GM19099 (cell line): ENCODE results near the gene RPL7L1.

Source experiments
- POLR2A ChIP-seq: IDR thresholded peaks from 3 replicates; pipeline ENCODE4 v1.6.1; 2011; ENCODE audit warnings: low read depth; ENCODE audit not compliant: insufficient read length; ENCODE audit errors: extremely low read depth

RPL7L1 gene

DNA sequence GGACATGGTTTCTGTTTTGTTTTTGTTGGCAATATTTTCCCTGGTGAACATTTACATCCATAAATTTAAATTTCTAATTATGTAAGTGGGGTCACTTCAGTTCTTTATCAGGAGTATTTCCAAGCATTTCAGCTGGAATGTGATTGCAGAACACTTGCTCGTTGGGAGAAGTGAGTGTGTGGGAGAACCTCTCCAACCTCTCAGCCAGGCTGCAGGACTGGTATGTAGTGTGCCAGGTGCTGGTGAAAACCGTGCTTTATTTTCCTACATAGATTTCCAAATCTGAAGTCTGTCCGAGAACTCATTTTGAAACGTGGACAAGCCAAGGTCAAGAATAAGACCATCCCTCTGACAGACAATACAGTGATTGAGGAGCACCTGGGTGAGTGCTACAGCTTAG is 6.3 kb downstream of the RPL7L1 start:
- TF ChIP-seq POLR2A: no peak

DNA sequence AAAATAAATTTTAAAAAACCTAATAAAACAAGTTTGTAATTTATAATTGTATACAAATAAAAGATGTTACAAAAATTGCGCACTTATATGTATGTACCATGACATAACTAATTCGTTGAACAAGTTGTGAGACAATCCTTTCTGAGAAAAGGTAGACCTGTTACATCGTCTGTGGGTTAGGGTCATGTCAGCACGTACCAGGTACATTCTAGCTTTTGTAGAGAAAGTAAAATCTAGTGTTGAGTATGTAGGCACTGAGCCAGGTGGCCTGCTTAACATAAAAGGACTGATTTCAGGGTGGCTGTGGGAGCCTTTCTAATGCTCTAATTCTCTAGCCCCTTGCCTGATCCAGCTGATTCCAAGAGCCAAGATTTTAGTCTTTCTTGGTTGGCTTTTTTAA is 10.4 kb downstream of the RPL7L1 start:
- no peak for TF ChIP-seq POLR2A

DNA sequence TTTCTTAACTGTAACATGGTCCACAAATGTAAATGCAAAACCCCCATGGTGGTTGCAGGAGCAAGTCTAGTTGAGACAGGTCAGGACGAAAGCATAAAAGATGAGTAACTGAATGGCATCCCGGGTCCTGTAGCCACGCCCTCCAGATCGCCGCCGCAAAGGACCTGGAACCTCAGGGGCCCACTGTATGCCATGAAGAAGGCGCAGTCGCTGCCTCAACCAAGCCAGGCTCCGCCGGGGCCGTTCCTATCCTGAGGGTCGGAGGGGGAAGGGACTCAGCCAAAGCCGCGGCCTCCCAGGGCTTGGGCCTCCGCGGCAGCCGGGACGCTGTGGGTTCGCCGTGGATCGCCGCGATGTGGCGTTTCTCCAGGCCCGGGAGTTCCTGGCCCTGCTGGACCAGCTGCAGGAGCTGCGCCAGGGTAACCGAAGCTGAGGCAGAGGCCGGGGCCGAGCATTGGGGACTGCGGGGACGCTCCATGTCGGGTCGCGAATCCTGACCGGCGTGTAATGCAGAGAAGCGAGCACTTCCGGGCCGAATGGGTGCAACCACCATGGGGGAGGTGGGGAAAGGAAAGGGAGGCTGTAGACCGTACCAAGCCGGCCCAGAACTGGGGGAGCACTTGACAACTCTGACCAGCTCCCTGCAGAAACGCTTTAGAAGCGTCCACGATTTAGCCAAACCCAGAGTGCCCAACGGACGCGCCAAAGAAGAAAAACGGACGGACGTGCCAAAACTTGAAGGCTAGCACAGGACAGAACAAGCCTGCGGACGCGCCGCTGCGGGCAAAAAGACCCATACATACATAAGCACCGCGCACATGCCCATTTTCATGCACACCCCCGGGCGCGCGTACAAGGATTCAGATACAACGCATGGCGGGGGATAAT is 11.1 kb downstream of the RPL7L1 start:
- TF ChIP-seq POLR2A: peak; percentile 97

DNA sequence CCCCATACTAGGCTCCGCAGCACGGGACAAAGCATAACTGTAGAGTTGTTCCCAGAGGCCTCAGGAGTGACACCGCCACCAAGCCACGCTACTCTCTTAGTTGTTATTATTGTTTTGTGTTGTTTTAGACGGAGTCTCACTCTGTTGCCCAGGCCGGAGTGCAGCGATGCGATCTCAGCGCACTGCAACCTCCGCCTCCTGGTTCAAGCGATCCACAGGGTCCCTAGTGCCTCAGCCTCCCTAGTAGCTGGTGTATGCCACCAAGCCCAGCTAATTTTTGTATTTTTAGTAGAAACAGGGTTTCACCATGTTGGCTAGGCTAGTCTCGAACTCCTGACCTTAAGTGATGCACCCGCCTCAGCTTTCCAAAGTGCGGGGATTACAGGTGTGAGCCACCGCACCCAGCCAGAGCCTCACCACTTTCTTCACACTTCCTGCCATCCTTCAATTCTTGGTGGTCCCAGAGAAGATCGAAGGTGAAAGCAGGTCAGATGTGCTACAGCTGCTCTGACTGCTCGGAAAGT is 11.8 kb downstream of the RPL7L1 start:
- no peak for TF ChIP-seq POLR2A

DNA sequence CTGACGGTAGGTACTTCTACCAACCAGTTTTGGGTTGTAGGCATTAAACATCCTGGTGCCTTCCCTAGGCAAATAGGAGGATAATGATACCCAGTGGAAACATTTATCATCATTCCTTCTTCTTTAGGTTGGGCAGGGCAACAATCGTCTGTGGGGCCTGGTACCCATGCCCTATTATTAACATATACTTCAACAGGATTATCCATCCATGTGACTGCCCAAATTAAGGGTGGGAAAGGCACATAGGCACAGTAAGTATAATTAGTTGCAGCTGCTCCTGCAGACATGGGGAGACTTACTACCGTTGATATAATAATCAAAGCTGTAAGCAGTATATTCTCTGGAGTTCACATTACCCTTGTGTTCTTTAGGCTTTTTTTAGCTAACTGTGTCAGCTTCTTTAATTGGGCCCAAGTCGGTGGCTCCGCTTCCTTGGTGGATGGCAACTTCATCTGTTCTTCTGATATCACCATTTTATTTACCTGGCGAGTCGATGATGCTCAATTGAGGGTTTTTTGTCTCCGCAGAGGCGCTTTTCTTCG is 16.8 kb downstream of the RPL7L1 start:
- TF ChIP-seq POLR2A: no peak

DNA sequence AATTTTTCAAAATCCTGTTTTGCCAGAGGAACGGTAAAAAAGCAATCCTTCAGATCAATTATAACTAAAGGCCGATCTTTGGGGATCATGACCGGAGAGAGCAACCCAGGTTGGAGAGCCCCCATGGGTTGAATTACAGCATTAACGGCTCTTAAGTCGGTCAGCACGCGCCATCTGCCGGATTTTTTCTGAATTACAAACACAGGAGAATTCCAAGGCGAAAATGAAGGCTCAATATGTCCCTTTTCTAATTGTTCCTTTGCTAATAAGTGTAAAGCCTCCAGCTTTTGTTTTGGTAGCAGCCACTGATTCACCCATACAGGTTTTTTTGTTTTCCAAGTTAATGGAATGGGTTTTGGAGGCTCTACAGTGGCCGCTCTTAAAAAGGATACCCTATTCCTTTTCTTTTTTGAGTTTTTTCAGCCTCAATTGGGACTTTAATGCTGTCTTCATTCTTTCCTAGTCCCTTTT is 19.5 kb downstream of the RPL7L1 start:
- TF ChIP-seq POLR2A: no peak

DNA sequence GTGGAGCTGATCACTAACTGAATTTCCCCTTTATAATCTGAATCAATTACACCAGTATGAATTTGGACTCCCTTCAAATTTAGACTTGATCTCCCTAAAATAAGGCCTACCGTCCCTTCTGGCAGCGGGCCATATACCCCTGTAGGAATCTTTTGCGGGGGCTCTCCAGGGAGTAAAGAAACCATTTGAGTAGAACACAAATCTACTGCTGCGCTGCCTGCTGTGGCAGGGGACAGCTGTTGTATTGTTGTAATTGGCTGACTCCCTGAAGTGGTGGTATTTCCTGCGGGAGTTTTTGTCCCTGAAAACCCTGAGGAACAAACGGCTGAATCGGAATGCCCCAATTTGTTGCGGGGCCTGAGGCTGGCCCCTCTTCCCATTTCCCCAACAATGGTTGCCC is 20.5 kb downstream of the RPL7L1 start:
- no peak for TF ChIP-seq POLR2A

DNA sequence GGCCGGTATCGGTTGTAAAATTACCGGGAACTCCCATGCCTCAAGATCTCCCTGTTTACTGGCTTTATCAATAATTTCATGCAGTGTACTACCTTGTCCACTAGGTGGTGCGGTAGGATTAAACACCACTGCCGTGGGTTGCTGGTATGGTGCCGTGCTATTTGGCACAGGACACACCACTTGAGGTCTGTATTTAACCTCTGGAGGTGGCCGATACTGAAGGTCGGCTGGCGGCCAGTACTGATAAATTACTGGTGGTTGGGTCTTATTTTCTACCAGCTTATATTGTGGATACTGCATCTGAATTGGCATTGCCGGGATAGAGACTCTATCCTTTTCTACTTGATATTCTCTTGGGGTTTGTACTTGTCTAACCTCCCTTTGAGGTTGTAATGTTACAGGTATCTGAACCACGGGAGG is 22.1 kb downstream of the RPL7L1 start:
- no peak for TF ChIP-seq POLR2A

DNA sequence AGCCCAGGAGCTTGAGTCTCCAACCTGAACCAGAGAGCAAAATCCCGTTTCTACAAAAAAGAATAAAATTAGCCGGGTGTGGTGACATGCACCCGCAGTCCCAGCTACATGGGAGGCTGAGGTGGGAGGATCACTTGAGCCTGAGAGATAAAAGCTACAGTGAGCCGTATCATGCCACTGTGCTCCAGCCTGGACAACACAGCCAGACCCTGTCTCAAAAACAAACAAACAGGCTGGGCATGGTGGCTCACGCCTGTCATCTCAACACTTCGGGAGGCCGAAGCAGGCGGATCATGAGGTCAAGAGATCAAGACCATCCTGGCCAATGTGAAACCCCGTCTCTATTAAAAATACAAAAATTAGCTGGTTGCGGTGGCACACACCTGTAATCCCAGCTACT is 25.1 kb downstream of the RPL7L1 start:
- no peak for TF ChIP-seq POLR2A

DNA sequence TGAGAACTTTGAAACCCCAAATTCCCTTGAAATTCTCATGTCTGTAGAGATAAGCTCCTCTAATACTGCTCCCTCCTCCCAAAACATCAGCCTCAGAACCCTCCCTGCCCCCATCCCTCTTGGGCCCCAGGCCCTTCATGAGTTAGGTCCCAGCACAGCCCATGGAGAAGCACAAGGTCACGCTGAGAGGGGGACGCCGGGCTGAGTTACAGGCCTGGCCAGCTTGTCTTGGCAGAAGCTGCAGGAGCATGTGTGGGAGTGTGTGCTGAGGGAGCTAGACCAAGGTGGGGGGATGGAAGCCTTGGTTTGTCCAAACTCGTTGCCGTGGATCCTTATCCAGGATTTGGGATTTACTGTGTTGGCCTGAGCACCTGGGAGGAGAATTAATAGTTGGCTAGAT is 27.9 kb downstream of the RPL7L1 start:
- no peak for TF ChIP-seq POLR2A

DNA sequence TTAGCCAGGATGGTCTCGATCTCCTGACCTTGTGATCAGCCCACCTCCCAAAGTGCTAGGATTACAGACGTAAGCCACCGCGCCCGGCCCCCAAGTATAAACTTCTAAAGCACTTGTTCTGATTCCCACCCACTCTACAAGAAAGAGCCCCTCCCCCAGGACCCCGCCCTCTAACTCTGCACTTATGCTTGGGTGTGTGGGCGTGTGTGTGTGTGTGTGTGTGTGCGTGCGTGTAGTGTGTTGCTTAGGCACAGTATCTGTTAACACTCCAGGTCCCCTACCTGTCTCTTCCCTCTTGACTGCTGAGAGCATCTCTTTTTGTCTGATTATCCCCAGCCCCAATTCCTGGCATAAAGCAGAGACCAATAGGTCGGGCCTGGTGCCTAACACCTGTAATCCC is 30.4 kb downstream of the RPL7L1 start:
- no peak for TF ChIP-seq POLR2A

DNA sequence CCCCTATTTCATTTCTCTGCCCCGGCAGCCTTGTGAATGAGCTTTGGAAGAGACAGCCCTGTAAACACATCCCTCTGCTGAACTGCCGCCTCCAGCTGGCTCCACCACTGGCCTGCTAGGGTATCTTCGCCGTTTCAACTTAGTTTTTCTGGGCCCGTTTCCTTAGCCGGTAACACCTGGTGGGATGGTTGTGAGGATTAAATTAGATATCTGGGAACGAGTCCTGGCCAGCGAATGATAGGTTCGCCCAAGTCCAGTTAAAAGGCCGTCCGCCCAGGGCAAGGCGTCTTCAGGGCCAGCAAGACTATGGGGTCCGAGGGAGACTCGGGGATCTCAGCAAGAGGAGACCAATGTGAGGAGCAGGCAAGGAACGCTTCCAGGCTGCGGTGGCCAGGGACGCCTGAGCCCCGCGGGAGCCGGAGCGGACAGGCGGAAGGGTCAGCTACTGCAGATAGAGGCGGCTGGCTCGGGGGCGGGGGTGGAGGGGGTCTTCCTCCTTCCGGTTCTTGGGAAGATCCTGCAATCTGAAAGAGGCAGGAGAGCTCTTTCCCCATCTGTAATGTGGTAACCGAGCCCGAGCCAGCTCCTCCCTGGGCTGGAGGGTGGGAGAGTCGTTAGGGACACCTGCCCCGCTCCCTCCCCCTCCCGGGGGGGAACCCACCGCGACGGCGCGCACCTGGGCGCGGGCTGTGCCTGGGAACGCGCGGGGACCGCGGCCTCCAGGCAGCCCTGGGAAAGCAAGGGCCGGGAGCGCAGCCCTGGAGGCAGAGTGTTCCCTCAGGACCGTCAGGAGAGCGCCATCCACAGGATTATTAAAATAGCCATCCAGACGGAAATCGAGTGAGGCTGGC is 32.0 kb downstream of the RPL7L1 start:
- no peak for TF ChIP-seq POLR2A

DNA sequence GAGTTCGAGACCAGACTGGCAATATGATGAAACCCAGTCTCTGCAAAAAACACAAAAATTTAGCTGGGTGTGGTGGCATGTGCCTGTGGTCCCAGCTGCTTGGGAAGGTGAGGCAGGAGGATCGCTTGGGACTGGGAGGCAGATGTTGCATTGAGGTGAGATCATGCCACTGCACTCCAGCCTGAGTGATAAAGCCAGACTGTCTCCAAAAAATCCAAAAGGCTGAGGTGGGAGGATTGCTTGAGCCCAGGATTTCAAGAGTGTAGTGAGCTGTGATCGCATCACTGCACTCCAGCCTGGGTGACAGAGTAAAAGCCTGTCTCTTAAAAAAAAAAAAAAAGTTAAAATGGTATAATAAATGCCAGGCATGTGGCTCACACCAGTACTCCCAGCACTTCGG is 35.1 kb downstream of the RPL7L1 start:
- TF ChIP-seq POLR2A: no peak

DNA sequence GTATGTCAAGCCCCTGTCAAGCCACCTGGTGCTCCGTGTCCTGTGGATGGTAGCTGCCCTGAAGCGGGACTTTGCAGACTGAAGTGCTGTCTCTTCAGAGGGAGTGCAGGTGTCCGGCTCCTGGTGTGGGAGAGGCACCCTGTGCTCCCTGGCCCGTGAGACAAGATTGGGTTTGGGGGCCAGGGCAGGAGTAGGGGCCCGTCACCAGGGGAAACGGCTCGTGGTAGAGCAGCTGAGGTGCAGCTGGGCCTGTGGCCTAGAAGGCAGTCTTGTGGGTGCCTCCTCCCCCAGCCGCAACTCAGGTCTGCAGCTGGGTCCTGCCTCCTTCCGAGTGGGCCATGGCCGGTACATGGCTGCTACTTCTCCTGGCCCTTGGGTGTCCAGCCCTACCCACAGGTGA is 36.3 kb downstream of the RPL7L1 start, which contains the start of gene PTCRA:
Gene PTCRA, plus strand, starts transcription at position 322 of the 400 bp plus-strand sequence. Its CDS starts 17 bp downstream, at position 339.
- TF ChIP-seq POLR2A: no peak

DNA sequence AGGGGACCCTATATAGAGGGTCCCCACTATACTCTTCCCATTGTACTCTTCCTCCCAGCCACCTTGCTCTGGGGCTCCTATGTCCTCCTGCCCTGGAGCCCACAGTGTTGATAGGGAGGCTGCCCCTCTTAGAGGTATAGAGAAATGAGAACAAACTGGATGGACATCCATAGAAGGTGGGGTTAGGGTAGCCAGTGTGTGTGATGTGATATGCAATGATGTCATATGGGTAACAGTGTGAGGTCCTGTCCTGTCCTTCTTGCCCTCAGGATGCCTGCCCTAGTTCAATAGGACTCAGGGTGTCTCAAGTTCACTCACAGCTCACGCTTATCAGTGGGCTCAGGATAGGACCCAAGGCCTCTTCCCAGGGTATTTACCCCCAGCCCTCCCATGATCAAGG is 36.9 kb downstream of the RPL7L1 start:
- no peak for TF ChIP-seq POLR2A

DNA sequence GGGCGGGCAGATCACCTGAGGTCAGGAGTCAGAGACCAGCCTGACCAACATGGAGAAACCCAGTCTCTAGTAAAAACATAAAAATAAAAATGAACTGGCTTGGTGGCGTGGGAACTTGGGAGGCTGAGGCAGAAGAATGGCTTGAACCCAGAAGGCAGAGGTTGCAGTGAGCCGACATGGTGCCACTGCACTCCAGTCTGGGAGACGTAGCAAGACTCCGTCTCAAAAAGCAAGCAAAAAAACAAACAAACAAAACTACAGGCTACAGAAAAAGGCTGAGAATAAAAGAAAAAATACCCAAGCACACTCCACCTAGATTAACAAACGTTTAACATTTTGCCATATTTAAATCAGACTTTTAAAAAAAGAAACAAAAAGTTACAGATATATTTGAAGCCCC is 42.4 kb downstream of the RPL7L1 start:
- no peak for TF ChIP-seq POLR2A

DNA sequence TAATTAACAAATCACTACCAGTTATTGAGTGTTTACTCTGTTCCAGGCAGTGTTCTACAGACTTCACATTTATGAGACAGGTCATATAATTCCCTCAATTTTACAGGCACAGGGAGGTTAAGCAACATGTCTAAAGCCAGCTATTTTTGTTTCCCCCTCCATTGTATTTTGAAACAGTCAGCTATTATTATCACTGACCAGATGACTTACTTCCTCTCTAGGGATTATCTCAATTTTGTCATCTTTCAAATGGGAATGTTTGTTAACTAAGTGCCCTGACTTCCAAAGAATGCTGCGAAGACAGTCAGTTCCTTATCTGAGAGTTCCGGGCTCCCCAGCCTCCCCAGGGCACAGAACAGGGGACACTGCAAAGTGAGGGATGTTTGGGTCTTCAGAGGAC is 44.2 kb downstream of the RPL7L1 start:
- no peak for TF ChIP-seq POLR2A
